ENCODE results near the gene MGAT4B.

MGAT4B gene

DNA sequence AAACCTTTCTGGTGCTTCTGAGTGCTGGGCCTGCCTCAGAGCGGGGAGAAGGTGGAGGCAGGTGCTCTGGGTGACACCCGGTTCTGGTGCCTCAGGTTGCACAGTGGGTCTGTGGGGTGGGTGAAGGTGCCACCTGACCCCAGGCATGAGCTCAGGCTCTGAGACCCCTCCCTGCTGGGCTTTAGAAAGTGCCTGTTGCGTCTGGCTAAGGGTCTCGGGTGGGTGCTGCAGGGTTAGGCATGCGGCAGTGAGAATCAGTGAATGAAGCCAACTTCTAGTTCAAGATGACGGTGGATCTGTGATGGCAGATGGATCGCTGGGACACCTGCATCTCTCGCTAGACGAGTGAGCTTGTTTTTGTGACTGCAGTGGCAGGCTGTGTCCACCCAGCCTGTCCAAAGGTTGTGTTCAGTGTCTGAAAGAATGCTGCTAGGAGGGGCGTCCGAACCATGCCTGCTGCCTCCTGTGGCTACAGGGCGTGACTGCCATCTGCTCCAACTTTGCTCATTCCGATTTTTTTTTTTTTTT, 19.1 kb upstream of the MGAT4B start:
- DNase-seq = no peak

GRCh38 chr5:179824745-179825112, 18.1 kb upstream of the MGAT4B start:
- DNase-seq = no peak

DNA sequence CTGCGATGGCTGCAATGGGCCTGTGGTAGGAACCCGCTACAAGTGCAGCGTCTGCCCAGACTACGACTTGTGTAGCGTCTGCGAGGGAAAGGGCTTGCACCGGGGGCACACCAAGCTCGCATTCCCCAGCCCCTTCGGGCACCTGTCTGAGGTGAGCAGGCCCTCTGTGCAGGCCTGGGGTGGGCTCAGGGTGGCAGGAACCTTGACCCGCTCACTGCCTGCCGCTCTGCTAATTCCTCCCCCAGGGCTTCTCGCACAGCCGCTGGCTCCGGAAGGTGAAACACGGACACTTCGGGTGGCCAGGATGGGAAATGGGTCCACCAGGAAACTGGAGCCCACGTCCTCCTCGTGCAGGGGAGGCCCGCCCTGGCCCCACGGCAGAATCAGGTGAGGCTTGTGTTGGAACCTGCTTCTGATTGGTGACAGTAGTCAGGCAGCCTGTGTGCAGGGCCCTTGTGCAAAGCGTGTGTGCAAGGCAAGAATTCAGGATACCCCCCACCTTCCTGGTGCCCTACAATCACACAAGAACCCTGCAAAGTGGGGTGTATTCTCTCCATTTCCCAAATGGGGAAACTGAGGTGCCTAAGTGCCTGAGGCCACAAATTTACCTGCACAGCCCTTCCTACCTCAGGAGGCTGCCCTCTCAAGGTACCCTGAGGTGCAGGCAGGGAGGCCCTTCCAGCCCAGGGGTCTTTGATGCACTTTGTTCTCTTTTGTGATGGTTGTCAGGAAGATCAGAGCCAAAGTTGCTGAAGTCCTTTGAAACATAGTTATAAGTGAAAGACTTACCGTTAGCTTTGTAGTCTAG, 17.5 kb upstream of the MGAT4B start:
- no peak for DNase-seq

DNA sequence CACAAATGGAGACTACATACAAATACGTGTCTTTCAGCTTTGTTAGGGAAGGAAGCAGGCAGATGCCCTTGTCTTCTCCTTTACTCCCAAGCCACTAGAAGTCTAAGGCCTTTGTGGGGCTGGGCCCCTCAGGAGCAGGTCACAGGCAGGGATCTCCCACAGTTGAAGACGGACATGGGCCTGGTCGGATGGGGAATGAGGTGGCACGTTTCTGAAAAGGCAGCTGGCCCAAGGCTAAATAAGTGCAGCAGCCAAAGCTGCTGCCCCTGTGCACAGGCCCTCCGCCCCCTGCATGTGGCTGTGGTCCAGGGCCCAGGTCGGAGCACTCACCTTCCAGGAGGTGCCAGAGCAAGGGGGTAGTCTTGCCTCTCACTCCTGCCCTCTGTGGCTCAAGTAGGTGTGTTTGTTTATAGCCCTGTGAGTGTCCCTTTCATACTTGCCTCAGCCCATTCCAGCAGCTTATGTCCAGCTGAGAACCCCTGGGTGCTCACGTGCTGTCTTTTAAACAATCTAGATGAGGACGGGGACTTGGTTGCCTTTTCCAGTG, 15.9 kb upstream of the MGAT4B start:
- DNase-seq = no peak

DNA sequence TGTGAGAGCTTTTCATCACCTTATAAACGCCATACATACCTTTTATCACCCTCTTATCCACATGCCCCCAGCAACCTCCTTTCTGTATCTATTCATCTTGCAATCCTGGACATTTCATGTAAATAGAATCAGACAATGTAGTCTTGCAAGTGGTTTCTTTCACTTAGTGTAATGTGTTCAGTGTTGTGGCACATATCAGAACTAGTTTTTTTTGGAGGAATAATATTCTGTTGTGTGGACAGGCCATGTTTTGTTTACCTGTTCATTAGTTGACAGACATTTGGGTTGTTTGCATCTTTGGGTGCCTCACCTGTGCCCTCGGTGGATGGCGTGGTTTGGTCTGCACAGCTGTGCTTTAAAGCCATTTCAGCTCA, 15.4 kb upstream of the MGAT4B start:
- DNase-seq = no peak

DNA sequence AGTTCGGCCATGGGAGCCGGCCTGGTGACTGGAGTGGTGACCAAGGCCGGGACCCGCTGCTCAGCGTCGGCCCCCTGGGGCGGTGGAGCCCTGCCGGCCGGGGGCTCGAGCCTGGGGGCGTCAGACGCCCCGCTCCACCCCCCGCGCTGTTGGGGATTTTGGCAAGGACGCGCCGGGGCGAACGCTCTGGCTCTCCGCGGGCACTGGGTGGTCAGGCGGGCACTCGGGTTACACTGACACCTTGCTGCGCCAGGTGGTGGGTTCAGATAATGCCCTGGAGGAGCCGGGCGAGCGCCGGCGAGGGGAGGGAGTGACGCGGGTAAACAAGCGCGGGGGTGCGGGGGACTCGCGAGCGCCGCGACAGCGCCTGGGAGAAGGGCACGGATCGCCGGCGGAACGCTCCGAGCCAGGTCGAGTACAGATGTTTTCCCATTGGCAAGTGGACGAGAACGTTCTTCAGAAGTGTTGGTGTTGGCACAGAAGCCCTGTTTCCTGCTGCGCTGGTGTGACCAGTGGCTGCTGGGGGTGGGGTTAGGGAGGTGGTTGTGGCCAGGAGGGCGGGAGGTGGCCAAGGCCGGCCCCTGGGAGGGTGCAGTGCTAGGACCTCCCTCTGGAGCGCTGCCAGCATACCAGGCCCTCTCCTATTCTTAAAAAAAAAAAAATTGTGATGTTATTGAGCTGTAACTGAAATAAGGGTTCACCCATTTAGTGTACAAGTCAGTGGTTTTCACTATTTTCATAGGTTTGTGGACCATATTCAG, 14.8 kb upstream of the MGAT4B start:
- DNase-seq = peak; percentile 76

DNA sequence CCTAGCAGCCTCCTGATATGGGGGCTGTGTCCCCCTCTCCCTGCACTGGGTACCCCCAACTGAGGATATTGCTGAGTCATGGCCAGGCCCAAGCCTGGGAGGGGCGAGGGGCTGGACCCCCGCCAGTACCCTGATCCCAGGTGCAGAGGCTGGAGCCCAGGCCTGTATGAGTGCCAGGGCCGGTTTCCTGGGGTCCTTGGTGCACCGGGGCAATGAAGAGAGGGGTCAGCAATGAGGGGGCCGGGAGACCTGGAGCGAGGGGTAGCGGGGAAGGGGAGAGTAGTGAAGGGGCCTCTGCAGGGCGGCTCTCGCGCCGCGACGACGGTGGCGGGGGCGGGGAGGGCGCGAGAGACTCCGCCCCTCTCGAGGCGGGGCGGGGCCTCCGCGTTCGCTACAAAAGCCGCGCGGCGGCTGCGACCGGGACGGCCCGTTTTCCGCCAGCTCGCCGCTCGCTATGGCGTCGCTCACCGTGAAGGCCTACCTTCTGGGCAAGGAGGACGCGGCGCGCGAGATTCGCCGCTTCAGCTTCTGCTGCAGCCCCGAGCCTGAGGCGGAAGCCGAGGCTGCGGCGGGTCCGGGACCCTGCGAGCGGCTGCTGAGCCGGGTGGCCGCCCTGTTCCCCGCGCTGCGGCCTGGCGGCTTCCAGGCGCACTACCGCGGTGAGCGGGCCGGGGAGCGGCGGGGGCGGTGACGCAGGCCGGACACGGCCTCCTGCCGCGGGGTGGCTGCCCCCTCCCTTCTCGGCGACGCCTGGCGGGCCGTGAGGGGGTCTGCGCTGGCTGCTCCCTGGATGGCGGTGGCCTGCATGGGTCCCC, 14.0 kb upstream of the MGAT4B start, which contains the start of gene SQSTM1:
SQSTM1 (plus strand) TSS at position 423 of the 815 bp plus-strand sequence; CDS start at position 455, 32 bp downstream.
- peak; percentile 59 for DNase-seq

- no peak for DNase-seq
Measured at GRCh38 chr5:179820127-179820482, 13.4 kb upstream of the MGAT4B start.

DNA sequence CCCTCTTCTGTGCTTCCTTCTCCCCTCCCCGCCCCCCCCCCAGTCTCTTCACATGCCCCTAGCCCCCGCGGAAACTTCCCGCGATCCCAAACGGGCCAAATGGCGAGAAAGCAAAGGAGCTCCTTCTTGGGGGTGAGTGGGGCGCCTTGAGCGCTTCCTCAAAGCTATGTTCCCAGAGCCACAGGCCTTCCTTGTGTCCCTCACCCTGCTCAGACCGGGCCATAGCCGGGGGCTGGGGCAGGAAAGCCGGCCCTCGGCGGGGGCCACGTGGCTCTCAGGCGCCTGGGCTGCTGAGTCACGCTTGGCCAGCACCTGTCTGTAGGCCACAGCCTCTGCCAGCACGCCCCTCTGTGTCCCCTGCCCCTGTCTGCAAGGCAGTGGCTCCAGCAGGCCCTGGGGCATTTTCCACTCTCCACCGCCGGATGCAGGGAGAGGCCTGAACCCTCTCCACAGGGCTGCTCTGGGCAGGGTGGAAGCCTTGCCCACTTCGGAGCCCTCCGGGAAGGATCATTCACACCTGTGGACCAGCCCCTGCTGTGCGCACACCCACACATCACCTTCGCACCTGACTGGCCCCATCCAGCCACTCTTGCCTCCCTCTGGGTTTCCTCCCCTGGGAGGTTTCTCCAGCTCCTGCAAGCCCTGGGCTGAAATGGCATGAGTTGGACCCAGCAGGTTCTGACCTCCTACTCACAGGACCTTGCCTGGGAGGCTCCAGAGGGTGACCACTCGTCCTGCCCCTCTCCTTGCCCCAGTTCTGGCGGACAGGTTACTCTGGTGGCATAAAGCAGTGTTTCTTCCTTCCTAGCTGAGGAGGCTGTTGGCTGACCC, 12.8 kb upstream of the MGAT4B start:
- DNase-seq = peak; percentile 51

- DNase-seq = peak; percentile 84
Measured at GRCh38 chr5:179818746-179819295, 12.2 kb upstream of the MGAT4B start.

DNA sequence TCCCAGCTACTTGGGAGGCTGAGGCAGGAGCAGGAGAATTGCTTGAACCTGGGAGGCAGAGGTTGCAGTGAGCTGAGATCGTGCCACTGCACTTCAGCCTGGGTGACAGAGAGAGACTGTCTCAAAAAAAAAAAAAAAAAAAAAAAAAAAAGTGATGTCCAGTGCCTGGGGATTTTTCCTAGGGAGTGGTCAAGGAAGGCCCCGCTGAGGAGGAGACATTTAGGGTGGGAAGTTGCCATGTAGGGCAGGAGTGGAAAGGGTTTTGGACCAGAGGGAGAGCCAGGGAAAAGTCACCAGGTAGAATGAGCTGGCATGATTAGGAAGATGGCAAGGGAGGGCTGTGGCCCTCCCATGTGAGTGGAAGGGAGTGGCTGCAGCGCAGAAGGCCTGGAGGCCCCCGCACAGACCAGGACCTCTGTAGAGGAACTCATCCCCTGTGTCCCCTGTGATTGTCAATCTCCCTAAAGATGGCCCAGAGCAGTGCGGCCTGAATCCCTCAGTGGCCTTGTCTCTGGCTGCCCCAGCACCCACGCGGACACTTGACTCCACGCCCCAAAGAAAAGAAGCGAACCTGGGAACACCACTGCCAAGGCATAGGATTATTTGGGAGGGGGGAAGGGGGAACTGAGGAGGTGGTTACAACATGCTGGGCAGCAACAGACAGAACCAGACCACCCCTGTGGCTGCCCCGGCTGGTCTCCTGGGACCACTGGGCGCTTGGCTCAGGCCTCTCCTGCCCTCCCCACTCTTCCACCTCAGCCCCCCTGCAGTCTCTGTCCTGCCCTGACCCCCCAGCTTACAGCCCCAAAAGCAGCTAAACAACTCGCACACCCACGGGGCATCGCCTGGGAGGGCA, 11.5 kb upstream of the MGAT4B start:
- no peak for DNase-seq

DNA sequence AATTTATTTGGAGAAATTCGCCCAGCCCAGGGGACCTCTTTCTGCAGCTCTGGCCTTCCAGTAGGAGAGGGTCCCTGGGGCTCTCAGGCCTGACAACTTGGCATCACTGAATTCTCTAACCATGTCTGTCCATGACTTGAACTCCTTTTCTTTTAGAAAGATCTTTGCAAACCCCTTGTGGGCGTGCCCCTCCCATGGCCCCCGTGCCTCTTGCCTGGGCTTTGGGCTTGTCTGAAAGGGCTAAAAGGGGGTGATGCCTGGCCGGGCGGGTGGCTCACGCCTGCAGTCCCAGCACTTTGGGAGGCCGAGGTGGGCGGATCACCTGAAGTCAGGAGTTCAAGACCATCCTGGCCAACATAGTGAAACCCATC, 10.8 kb upstream of the MGAT4B start:
- no peak for DNase-seq

GRCh38 chr5:179816796-179817469, 10.3 kb upstream of the MGAT4B start:
- DNase-seq = no peak

DNA sequence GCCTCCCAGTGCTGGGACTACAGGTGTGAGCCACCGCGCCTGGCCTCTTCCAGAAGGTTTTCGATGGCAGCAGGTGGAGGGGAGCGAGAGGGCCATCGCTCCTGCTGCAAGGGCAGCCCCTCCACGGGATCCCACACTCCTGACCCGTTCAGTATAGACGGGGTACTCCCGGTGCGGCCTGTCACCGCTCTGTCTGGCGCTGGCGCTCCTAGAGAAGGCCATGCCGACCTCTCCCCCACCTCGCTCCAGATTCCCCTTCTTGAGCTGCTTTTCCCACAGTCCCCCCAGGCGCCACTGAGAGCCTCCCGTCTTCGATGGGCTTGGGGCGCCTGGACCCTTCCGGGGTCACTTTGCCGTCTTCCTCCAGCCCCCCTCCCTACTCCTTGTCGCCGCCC, 9.7 kb upstream of the MGAT4B start:
- no peak for DNase-seq

DNA sequence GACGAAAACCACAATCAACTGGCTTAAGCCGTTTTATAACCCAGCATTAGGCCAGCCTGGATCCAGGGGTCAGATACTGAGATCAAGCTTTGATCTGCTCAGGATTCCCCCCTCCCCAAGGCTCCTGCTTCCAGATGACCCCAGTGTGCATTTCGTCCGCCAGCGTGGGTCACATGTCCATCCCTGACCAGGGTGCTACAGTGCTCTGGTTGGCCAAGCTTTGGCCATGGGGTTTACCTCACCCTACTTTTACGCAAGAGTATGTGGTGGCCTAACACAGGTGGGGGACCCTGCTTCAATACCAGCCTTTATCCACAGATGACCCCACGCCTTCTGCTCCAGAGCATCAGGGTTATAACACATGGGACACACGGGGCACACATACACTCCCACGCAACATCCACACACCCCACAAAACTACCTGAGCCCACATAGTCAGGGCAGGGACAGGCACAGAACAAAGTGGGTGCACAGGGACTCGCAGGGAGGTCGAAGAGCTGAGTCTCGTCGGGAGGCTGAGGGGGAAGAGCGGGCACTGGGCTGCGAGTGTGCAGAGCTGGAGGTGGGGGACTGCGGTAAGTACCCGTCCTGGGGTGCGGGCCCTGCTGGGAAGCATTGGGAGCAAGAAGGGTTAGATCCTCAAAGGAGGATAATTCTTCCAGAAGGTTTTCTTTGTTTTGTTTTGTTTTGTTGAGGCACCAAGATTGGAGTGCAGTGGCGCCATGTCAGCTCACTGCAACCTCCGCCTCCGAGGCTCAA, 9.0 kb upstream of the MGAT4B start:
- no peak for DNase-seq

DNA sequence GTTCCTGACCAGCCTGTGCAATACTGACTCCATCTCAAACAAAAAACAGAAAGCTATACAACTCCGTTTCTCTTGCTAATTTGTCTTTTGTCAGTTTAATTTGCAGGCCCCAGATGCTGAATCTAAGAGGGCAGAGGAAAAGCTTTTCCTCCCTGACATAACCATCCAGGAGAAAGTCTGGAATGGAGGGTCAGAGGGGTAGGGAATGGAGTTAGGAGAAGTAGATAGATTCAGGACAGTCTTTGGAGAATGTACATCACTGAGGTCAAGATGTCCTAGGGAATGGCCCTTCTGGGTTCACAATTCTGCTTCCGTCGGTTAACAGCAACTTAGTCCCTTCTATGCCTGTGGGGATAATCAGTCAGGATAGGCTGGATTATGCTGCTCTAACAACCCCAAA, 7.4 kb upstream of the MGAT4B start:
- no peak for DNase-seq

GRCh38 chr5:179812997-179813607, 6.4 kb upstream of the MGAT4B start:
- no peak for DNase-seq

DNA sequence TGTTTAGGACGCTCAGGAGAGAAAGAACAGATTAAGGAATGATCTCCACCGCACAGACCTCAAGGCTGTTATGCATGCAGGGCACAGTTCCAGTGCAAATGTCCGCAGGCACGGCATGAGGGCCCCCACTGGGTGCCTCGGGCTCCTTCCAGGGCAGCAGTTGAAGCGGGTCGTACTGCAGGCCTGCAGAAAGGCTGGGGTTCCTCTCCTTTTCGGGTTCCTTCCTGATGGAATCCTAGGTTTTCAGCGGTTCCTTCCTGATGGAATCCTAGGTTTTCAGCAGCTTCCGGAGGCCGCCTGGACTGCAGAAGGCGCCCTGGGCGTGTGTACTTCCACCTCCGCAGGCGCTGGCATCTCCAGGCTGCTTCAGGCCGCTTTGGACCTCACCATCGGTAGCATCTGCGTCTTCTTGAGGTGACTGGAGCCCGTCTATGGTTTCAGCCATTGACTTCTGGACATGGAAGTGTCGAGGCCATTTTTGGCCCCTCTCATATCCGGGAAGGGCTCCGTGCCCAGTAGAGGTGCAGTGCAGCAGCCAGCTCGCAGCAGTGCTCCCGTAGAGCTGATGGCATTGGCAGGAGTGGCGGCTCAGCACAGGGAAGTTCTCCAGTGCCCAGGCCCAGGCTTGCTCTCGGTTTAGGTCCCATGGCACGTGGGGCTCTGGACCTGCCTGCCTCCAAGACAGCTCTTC, 5.6 kb upstream of the MGAT4B start:
- no peak for DNase-seq
